Spleen (tissue), 7 donors: ENCODE data around the gene FMN2.

Experiments
- CTCF ChIP-seq, 11 experiments: fragments of 200-600 bp in 7 of 11; fragments of 450-650 bp in 4 of 11; sonication (generic) in 4 of 11; IDR thresholded peaks in 8 of 11; conservative IDR thresholded peaks in 3 of 11; 1 replicate in 7 of 11; 2 replicates in 4 of 11; pipeline versions ENCODE4 v1.4.0 to v1.8.0; 2016 to 2021; ENCODE audit warnings: antibody characterized with exemption in 11 of 11, inconsistent platforms in 4 of 11, mild to moderate bottlenecking in 1 of 11
- POLR2AphosphoS5 ChIP-seq, 3 donors: sonication (generic); formaldehyde crosslinking; IDR thresholded peaks; one replicate each; pipeline ENCODE4 v1.5.1; 2017; ENCODE audit warnings: antibody characterized with exemption in 3 of 3
- donor health status: DM: no; HTN: no; CAD: no; lungs with moderate emphysema.
- donor health status: DM: no; HTN: no; CAD: no.
- donor health status: DM: no; HTN: no; CAD: no.

- TF ChIP-seq CTCF (IDR thresholded peaks at IDR 0.05 in 8 of 11, conservative IDR thresholded peaks at IDR 0.05 in 3 of 11) (no peak), POLR2AphosphoS5 (IDR thresholded peaks at IDR 0.05) (no peak)
Measured at GRCh38 chr1:240054109-240054701, 37.5 kb upstream of the FMN2 start.
